ENCODE data around the gene SEMA4D.
"Not testable (repeated sequence)": the region's sequence is repeated elsewhere in the genome, so short reads cannot be mapped to it uniquely, and the experiment has no call there.

Gene SEMA4D

DNA sequence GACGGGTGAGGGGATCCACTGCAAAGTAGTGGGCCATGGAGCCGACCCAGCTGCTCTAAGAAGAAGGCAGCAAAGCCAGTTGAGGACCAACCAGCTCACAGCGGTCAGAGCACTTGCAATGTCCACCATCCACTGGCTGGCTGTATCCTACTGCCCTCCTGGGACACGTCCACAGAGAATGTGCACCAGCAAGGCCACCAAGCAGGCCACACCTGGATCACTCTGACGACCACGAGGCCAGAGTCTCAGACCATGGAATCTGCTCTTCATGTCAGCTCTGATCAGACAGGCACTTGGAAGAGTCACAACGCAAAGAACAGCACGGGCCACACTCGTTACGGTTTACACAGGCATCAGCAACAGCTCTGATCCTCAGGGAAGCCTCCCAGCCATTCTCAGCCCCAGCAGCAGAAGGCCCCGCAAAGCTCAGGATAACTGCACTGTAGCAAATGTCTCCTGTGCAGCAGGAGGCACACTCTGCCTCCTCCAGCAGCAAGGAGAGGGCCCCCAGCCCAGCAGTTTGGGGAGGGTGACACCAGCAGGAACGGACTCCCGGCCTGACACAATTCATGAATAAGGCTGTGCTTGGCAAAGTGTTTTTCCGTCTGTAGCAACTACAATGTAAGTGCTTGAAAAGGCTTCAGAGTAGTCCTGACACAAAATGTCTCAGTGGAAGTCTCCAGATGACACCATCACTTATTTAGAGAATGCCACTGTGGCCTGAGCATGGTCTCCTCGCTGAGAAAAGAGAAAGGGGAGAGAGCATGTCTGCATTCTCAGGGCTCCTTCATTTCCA lies 15.7 kb downstream of the SEMA4D start:
- no peak for DNase-seq (ENCODE audit: low read depth in 1 of 2, low spot score in 1 of 2)

DNA sequence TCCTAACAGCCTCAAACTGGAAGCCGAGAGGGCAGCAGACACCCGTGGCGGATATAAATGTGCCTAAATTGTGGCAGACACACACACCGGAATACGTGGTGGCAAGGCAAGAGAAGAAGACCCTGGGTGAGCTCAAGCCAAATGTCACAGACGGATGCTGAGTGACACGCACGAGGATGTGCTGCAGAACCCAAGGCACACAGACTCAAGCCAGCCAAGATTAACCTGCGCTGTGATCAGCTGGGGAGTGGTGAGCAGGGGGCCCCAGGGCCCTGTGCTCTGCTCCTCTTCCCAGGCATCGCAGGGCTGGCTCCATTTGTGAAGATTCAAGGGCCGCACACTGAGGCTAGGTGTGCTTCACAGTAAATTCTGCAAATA lies 16.4 kb downstream of the SEMA4D start:
- no peak for DNase-seq (ENCODE audit: low read depth in 1 of 2, low spot score in 1 of 2)

DNA sequence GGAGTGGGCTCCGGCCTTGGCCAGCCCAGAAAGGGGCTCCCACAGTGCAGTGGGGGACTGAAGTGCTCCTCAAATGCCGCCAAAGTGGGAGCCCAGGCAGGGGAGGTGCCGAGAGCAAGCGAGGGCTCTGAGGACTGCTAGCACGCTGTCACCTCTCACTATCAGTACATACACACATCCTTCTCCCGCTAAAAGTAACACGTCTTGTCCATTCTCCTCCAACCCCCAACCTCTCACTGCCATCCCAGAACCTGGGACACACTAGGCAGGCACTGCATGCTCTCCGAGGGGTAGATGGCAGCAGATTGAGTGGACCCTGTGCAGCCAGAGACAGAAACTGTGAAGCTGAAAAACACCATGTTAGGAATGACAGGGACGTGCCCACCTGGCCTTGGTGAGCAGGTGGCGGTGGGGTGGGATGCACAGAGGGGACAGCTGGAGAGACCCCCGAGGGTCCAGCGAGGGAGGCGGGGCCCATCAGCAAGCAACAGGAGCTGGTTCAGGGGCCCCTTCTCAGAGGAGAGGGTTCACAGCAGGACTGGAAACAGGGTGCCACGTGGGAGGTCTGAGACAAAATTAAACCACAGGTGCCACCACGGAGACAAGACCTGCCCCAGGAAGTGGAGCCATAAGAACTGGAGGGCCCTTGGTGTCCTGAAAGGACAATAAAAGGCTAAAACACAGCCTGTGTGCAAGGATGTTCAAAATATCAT lies 16.9 kb downstream of the SEMA4D start:
- no peak for DNase-seq (ENCODE audit: low read depth in 1 of 2, low spot score in 1 of 2)

DNA sequence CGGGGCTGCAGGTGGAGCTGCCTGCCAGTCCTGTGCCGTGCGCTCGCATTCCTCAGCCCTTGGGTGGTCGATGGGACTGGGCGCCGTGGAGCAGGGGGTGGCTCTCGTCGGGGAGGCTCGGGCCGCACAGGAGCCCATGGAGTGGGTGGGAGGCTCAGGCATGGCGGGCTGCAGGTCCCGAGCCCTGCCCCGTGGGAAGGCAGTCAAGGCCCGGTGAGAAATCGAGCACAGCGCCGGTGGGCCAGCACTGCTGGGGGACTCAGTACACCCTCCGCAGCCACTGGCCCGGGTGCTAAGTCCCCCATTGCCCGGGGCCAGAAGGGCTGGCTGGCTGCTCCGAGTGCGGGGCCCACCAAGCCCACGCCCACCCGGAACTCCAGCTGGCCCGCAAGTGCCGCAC lies 17.5 kb downstream of the SEMA4D start:
- not testable (repeated sequence) for DNase-seq (ENCODE audit: low read depth in 1 of 2, low spot score in 1 of 2)

DNA sequence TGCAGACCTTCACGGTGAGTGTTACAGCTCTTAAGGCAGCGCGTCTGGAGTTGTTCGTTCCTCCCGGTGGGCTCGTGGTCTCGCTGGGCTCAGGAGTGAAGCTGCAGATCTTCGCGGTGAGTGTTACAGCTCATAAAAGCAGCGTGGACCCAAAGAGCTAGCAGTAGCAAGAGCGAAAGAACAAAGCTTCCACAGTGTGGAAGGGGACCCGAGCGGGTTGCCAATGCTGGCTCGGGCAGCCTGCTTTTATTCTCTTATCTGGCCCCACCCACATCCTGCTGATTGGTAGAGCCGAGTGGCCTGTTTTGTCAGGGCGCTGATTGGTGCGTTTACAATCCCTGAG lies 18.3 kb downstream of the SEMA4D start:
- DNase-seq (ENCODE audit: low read depth in 1 of 2, low spot score in 1 of 2): peak in 1 of 2 donors; percentile 31

DNA sequence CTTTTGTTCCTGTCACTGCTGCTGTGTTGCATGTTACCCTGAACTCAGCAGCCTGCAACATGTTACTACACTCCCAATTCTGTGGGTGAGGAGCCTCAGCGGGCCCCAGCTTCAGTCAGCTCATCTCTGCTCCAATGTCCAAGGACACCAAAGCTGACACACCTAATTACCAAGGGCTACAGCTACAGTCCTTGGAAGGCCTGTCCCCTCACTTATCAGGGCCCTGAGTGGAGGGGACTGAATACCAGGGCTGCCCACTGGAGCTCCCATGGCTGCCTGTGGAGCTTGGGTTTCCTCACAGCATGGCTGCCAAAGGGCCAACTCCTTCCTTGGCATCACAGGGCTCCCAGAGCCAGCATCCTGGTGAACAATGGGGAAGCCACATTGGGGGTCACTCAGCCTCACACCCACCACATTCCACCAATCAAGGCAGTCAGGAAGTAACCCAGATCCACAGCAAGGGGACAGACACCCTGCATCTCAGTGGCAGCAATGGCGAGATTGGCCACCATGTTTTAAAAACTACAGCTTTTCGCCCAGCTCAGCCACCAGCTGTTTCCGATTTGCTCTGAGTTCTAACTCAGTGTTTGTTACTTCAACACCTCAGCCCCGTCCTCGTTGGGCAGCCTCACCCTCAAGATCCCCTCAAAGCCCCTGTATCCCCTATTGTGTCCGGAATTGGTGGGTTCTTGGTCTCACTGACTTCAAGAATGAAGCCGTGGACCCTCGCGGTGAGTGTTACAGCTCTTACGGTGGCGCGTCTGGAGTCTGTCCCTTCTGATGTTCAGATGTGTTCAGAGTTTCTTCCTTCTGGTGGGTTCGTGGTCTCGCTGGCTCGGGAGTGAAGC lies 18.9 kb downstream of the SEMA4D start:
- DNase-seq (ENCODE audit: low read depth in 1 of 2, low spot score in 1 of 2): no peak

DNA sequence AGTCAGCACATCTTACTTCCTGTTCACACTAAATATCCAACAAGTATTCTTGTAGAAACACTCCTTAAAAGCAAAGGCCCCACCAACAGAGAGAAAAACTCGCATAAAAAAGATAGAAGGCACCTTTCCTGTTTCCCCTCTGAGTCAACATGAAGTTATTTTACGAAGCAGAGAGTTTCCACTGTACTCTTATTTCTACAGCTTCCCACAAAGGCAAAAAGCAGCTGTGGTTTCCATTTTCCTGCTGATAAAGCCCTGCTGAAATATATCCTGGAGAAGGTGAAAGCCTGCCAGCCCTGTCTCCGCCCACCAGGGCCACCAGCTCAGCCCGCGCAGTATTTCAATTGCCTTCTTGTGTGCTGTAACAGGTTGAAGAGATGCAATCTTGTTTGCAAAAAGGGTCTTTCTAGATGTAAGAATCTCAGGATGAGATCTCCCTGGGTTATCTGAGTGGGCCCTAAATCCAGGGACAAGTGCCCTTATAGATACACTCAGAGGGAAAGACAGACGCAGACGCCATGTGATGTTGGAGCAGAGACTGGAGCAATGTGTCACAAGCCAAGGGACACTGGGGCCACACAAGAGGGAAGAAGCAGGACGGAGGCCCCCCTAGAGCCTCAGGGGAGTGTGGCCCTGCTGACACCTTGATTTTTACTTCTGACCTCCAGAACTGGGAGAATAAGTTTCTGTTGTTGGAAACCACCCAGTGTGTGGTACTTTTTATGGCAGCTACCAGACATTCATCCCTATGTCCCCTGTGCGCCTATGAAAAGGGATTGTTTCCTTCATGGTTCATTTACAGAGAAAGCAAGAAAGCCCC lies 19.9 kb downstream of the SEMA4D start:
- DNase-seq (ENCODE audit: low read depth in 1 of 2, low spot score in 1 of 2): peak in 1 of 2 donors; percentile 39

DNA sequence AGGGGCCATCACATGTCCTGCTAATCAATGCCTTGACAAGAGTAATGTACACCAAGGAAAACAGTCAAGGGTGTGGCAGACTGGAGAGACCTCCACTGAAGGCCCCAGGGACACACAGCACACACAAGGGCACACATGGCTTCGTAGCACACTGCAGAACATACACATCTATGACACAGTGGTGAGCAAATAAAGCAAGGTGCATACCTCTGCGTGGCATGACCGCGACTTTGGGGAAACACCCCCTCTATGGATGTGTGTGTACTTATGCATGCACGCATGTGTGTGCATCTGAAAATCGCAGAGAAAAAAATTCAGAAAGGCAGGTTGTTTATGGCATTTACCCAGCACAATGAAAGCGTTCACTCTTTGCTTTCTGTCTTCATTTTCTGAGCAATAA lies 20.5 kb downstream of the SEMA4D start:
- peak in 1 of 2 donors; percentile 37 for DNase-seq (ENCODE audit: low read depth in 1 of 2, low spot score in 1 of 2)

DNA sequence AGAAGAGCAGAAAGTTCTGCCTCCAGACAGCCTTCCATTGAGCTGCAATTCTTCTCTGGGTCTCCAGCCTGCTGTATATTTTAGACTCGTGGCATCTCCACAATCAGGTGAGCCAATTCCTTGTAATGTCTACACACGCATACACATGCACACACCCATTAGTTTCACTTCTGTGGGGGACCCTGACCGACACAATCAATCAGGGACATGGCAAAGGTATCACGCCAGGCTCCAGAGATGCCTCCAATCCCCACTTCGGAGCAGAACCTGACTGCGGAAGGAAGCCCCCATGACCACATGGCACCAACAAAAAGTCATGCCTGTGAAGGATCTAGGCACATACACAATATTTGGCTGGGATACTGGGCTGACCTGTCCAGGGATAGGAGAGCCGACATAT lies 21.4 kb downstream of the SEMA4D start:
- DNase-seq (ENCODE audit: low read depth in 1 of 2, low spot score in 1 of 2): no peak

DNA sequence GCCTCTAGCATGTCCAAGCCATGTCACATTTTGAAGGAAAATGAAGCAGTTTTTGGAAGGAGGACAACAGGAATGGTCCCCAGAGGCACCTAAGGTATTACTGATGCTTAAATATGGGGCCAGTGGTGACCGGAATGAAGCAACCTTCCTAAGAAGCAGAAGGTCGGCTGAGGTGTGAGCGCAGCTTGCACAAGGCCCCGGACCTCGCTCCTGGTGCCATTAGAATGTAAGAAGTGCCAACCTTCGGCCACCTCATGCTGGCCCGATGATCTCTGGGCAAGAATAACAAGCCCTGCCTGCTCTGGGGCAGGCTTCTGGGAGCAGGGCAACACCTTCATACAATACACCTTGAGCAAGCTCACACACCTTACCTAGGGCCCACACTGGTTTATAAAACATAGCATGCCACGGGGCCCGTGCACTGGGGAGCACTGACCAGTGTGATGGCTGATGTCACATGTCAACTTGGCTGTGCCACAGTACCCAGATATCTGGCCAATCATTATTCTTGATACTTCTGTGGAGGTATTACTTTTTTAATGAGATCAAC lies 21.9 kb downstream of the SEMA4D start:
- DNase-seq (ENCODE audit: low read depth in 1 of 2, low spot score in 1 of 2): no peak

DNA sequence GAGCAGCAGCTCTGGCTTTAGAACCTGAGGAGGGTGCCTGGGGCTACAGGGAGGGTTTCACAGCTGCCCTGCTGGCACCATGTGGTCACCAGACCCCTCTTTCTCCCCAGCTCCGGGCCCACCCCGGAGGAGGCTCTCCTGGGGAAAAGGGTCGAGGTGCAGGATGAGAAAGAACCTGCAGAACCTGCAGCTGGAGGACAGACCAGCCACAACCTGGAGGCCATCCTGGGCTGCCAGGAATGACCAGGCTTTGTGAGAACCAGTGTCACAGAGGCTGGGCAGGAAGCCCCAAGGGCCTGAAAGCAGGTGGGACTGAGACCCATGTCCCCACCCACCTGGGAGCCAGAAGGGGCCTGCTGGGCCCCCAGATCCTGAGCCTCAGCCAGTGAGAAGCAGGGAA lies 23.0 kb downstream of the SEMA4D start:
- no peak for DNase-seq (ENCODE audit: low read depth in 1 of 2, low spot score in 1 of 2)

DNA sequence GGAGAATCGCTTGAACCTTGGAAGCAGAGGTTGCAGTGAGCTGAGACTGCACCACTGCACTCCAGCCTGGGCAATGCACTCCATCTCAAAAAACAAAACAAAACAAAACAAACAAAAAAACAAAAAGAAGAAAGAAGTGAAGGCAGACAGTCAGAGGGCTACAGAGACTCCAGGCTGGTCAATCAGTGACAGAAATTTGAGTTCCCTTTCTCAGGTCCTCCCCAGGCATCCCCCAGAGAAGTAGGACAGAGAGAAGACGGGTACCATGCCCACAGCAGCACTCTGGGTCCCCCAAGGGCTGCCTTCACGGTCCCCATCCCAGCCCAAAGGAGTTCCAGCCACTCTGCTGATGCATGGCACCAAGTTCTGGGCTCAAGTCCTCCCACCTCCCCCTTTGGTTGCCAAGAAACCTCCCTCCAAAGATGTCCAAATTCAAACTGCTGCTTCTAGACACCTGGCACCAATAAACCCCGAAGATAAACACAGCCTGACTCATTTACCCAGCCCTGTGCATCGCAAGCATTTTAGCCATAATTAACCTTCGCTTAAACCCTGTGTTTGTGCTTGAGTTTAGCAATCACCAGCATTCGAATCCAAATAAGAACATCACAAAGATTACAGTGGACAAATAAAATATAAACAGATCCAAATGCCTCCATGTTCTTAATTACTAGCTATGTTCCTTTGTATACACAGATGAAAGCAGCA lies 24.0 kb downstream of the SEMA4D start:
- DNase-seq (ENCODE audit: low read depth in 1 of 2, low spot score in 1 of 2): no peak

DNA sequence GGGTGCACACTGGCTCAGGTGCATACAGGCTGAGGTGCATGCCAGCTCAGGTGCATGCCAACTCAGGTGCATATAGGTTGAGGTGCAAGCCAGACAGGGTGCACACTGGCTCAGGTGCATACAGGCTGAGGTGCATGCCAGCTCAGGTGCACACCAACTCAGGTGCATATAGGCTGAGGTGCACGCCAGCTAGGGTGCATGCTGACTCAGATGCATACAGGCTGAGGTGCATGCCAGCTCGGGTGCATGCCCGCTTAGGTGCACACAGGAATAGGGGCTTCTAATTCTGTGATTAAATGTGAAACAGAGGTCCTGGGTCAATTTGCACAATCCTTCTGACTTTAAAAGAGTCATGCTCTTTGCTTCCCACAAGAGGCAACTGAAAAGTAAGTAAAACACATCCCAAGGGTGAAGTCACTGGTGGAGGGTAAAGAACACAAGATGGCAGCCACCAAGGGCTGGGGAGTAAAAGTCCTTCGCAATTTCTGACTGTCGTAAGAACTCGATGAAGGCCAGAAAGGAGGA lies 26.1 kb downstream of the SEMA4D start:
- DNase-seq (ENCODE audit: low read depth in 1 of 2, low spot score in 1 of 2): not testable (repeated sequence)

DNA sequence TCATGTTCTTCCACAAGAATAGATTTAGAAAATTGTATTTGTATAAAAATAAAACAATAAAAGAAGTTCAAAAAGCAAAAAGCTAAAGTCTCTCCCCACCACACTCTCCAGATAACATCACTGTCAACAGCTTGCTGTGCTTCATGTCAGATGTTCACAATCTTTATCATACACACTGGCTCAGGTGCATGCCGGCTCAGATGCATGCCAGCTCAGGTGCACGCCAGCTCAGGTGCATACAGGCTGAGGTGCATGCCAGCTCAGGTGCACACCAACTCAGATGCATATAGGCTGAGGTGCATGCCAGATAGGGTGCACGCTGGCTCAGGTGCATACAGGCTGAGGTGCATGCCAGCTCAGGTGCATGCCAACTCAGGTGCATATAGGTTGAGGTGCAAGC lies 26.5 kb downstream of the SEMA4D start:
- no peak for DNase-seq (ENCODE audit: low read depth in 1 of 2, low spot score in 1 of 2)

DNA sequence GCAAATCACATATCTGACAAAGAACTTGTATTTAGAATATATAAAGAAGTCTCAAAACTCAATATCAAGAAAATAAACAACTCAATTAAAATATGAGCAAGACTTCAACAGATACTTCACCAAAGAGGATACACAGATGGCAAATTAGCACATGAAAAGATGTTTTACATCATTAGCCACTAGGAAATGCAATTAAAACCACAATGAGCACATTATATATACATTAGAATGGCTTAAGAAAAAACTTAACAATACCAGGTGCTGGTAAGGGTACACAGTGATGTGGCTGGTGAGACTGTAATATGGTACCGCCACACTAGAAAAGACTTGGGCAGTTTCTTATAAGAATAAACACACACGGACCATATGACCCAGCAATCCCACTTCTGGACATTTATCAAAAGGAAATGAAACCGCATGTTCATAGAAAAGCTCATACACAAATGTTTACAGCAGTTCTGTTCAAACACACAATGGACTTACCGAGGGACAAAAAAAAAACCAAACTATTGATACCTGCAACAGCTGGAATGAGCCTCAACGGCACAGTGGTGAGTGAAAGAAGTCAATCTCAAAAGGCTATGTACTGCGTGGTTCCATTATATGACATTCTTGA lies 27.6 kb downstream of the SEMA4D start:
- no peak for DNase-seq (ENCODE audit: low read depth in 1 of 2, low spot score in 1 of 2)

DNA sequence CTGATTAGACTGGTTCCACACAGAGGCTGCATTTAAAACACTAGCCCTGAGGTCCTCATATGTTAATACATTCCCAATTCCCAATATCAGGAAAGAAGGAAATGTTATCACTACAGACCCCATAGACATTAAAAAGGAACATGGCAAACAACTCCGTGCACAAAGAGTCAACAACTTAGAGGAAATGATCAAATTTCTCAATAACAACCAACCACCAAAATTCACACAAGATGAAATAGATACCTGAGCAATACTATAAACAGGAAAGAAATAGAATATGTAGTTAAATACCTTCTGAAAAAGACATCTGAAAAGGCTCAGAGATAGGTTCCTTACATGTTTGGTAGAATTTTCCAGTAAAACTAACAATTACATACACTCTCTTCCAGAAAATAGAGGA lies 28.9 kb downstream of the SEMA4D start:
- DNase-seq (ENCODE audit: low read depth in 1 of 2, low spot score in 1 of 2): no peak

DNA sequence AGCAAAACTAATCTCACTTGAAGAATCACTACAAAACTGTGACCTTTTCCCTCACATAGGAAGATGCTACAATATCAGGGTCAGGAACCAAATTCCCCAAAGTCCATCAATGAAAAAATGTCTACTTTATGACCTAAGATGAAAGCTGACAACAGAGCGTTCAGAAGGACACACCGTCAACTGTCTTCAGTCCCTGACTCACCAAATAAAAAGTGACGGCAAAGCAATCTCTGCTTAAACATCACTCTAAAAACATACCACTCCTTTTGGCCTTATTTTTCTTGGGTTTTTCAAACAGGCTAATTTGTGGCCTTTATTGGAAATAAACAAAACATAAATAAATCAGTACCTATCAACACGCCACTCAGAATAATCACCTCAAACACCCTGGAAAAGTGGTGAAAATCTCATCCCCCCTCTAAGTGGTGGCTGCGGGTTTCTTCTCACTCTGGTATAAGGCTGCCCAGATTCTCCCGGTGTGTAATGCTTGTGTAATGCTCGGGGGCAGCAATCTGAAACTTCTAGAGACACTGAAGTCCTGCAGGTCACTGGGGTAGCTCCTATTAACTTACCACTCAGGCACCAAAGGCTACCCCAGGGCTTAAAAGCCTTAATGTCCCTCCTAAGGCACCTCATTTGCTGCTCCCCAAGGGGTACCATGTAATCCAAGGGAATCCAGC lies 29.5 kb downstream of the SEMA4D start:
- no peak for DNase-seq (ENCODE audit: low read depth in 1 of 2, low spot score in 1 of 2)

DNA sequence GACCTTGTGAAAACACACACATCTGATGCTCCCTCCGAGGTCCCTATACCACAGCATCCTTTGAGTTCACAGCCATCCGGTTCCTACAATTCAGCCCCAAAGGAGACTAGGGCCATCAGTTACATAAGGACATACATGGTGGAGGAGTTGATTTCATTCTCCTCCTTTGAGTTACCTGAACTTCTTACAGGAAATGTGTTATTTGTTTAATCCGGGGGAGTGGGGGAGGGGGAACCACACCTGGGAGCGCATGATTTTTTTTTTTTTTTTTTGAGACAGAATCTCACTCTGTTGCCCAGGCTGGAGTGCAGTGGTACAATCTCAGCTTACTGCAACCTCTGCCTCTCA lies 30.7 kb downstream of the SEMA4D start:
- DNase-seq (ENCODE audit: low read depth in 1 of 2, low spot score in 1 of 2): no peak
